ENCODE data around the gene C1QTNF5. TPM values are rescaled to one million over a fixed set of nuclear protein-coding genes. Genes with fewer than 3 reads are reported as not detected.

The C1QTNF5 gene
- total RNA-seq, 6 experiments from 2014 or later: 2.8 to 6.3 (median 4.8) TPM

GRCh38 chr11:119303227-119303718 is 37.4 kb downstream of the C1QTNF5 start:
- Histone ChIP-seq H3K9me3 (no peaks in the 10 kb centered on the region), H3K4me3 (no peak overlapping the region), H3K36me3 (peaks cover 0 to 21% (median 4%) of the 10 kb centered on the region in 4 donors), H3K27me3 (no peaks in the 10 kb centered on the region), H3K27ac (no peak overlapping the region), H3K4me1 (peaks cover 0 to 5% (median 1%) of the 10 kb centered on the region in 4 donors)
- intact Hi-C loops (cut with DNase I): no loop called here
- ATAC-seq (peak in 2 of 4 donors; percentile 33 to 61), DNase-seq (no peak)
- 91% methylated on average over 3 of the region's 5 CpGs for WGBS (ENCODE audit: insufficient coverage, low coverage, low lambda C conversion rate, missing lambda C conversion rate)
- TF ChIP-seq POLR2A (IDR thresholded peaks at IDR 0.05): no peak
- TF ChIP-seq CTCF (IDR thresholded peaks at IDR 0.05): no peak

GRCh38 chr11:119300198-119300964 is 40.3 kb downstream of the C1QTNF5 start:
- TF ChIP-seq POLR2A (IDR thresholded peaks at IDR 0.05): no peak
- TF ChIP-seq CTCF (IDR thresholded peaks at IDR 0.05): no peak
- intact Hi-C loops (cut with DNase I): no loop called here
- WGBS (ENCODE audit: insufficient coverage, low coverage, low lambda C conversion rate, missing lambda C conversion rate): 97% methylated on average over 3 of the region's 3 CpGs
- Histone ChIP-seq H3K36me3 (peaks cover 0 to 29% (median 8%) of the 10 kb centered on the region in 4 donors), H3K9me3 (no peaks in the 10 kb centered on the region), H3K4me1 (peaks cover 0 to 25% (median 7%) of the 10 kb centered on the region in 4 donors), H3K4me3 (no peak overlapping the region), H3K27ac (no peak overlapping the region), H3K27me3 (no peaks in the 10 kb centered on the region)
- ATAC-seq: no peak
- no peak for DNase-seq

GRCh38 chr11:119299416-119299815 is 41.3 kb downstream of the C1QTNF5 start:
- no peaks in the 10 kb centered on the region for H3K27me3 ChIP-seq
- H3K4me1 ChIP-seq: peaks cover 0 to 25% (median 7%) of the 10 kb centered on the region in 4 donors
- no peak overlapping the region for H3K27ac ChIP-seq
- intact Hi-C loops (cut with DNase I): no loop called here
- 96% methylated on average over 7 of the region's 9 CpGs for WGBS (ENCODE audit: insufficient coverage, low coverage, low lambda C conversion rate, missing lambda C conversion rate)
- DNase-seq (no peak), ATAC-seq (no peak)
- H3K4me3 ChIP-seq: no peak overlapping the region
- TF ChIP-seq POLR2A (IDR thresholded peaks at IDR 0.05) (no peak), CTCF (IDR thresholded peaks at IDR 0.05) (no peak)
- peaks cover 0 to 29% (median 8%) of the 10 kb centered on the region in 4 donors for H3K36me3 ChIP-seq
- H3K9me3 ChIP-seq: no peaks in the 10 kb centered on the region

- TF ChIP-seq POLR2A (IDR thresholded peaks at IDR 0.05): no peak
- TF ChIP-seq CTCF (IDR thresholded peaks at IDR 0.05): no peak
- no peak for DNase-seq
- intact Hi-C loops (cut with DNase I): no loop called here
- H3K4me1 ChIP-seq: peaks cover 0 to 25% (median 7%) of the 10 kb centered on the region in 4 donors
- peak in 3 of 4 donors; percentile 25 to 52 (median 41) for ATAC-seq
- H3K36me3 ChIP-seq: peaks cover 0 to 29% (median 8%) of the 10 kb centered on the region in 4 donors
- H3K4me3 ChIP-seq: no peak overlapping the region
- H3K27ac ChIP-seq: no peak overlapping the region
- no peaks in the 10 kb centered on the region for H3K9me3 ChIP-seq
- 100% methylated on average over 2 of the region's 2 CpGs for WGBS (ENCODE audit: insufficient coverage, low coverage, low lambda C conversion rate, missing lambda C conversion rate)
- no peaks in the 10 kb centered on the region for H3K27me3 ChIP-seq
These were observed 42.0 kb downstream of the C1QTNF5 start for GRCh38 chr11:119298726-119299125.
